D721Med (cell line): ENCODE results near the gene GEMIN8.

ENCODE experiments used
- DNase-seq: peaks from one replicate; pipeline ENCODE4 v3.0.0; 2011; ENCODE audit warnings: low spot score; ENCODE audit not compliant: insufficient read length
- FAIRE-seq: peaks from 2 replicates; lab custom pipeline; 2011; peaks lifted over from hg19 to GRCh38; lab: Jason Lieb, UNC
- CTCF ChIP-seq: IDR thresholded peaks from 2 replicates; pipeline ENCODE4 v1.5.1; 2012; ENCODE audit warnings: mild to moderate bottlenecking, control low read depth; ENCODE audit not compliant: insufficient read depth; ENCODE audit errors: missing control alignments

Gene GEMIN8

GRCh38 chrX:13966071-13966792 lies 63.5 kb downstream of the GEMIN8 start:
- DNase-seq (no peak), FAIRE-seq (peak; percentile 29)
- TF ChIP-seq CTCF: no peak

DNA sequence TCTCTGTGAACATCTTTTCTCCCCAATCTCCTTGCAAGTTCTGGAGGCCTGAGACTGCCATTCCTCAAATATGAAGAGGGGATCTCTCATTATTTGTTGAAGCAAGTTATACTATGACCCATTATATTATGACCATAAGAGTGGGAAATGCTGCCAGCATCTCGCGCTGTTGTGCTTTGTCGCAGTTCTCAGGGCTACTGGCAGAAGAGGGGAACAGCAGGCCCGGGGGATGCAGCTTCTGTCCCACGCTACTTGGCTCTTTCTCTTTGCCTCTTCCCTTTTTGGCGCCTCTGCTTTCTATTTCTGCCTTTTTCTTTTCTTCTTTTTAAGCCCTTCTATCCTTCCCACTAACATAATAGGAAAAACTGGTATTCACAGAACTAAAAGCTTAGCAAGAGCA lies 64.2 kb downstream of the GEMIN8 start:
- FAIRE-seq (no peak), DNase-seq (no peak)
- TF ChIP-seq CTCF: no peak

- no peak for DNase-seq
- no peak for TF ChIP-seq CTCF
- FAIRE-seq: no peak
Observed at GRCh38 chrX:13956998-13957397, 72.7 kb downstream of the GEMIN8 start.
